DMS79 (cell line): ENCODE data around the gene PRKCA.

Source experiments
- DNase-seq: peaks from one replicate; lab custom pipeline; 2025; lab: John Stamatoyannopoulos, UW

Gene PRKCA

DNA sequence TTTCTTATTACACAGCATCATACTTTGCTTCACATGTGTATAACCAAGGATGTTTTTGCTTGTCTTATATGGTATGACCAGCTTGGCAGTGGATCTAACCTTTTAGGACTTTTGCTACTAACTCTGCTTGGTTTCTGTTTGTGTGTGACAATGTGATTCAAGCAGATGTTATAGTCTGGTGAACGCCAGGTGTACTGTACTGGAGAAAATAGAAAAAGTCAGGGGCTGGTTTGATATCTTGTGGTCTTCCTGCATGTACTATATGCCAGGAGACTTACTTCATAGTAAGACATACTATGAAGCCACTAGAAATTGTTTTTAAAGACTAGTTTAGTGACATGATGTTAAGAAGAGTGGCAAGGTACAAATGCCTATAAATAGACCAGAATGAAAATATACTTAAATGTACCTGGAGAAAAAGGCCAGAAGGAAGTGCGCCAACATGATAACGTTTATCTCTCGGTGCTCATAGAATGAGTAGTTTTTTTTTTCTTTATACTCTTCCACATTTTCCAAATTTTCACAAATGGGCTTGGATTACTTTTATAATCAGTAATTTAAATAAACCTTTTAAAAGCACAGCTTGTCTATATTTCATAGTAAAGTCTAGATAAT lies 112.3 kb downstream of the PRKCA start:
- DNase-seq = no peak

- DNase-seq = no peak
Observed at GRCh38 chr17:66415366-66416206, 113.2 kb downstream of the PRKCA start.

- no peak for DNase-seq
Observed at GRCh38 chr17:66416207-66416940, 114.0 kb downstream of the PRKCA start.

DNA sequence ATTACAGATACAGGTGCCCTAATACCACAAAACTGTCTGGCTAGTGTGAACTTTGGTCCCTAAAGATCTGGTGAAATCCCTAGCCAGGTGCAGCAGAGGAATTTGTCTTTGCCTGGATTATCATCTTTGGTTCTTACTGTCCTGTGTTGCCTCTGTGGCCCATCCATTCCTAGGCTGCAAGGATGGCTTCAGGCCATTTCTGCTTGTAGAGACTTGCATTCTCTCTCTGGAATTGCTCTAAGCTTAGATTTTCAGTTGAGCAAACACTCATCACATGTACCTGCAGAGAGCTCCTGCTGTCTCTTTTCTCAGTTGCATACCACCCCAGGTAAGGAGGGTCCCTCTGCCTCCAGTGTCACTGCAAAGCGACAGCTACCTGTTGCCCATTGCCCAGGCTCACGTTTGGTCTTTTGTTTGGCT lies 114.9 kb downstream of the PRKCA start:
- DNase-seq = no peak

- no peak for DNase-seq
Observed at GRCh38 chr17:66420961-66421371, 118.6 kb downstream of the PRKCA start.

- no peak for DNase-seq
Observed at GRCh38 chr17:66422186-66422585, 119.8 kb downstream of the PRKCA start.

DNA sequence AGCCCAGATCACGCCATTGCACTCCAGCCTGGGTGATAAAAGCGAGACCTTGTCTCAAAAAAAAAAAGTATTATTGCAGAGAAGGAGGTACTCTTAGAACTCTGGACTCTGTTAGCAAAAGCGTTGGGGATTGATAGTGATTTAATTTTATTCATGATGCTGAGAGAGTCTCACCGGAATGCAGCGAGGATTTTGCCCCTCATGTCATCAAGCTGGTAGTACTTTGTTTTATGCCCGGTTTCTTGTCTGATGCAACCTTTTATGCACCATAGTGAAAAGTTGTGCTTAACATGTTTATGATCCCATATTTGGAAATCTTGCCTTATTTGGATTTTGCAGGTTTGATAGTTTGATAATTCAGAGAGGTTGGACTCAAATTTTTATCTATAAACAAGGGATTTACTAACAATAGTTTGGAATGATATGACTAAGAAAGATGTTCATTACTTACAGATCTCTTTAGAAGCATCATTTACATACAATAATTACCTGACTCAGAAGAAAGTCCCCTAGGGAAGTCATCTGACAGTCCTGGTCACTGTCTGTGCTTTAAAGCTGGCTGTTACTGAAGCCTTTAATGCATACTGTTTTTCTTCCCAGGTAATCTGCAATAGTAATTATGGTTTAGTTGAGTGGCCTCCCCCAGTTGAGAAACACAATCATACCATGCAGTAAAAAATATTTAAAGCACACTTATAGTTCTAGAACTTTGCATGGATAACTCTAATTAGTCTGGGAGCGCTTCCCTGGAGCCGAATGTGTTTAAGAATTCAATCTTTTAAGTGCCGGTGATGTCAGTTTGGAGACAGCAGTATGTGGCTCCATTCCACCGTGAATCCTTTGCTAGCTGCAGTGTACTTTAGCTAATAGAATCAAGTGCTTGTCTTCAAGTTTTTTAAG lies 120.9 kb downstream of the PRKCA start:
- DNase-seq = peak; percentile 38

DNA sequence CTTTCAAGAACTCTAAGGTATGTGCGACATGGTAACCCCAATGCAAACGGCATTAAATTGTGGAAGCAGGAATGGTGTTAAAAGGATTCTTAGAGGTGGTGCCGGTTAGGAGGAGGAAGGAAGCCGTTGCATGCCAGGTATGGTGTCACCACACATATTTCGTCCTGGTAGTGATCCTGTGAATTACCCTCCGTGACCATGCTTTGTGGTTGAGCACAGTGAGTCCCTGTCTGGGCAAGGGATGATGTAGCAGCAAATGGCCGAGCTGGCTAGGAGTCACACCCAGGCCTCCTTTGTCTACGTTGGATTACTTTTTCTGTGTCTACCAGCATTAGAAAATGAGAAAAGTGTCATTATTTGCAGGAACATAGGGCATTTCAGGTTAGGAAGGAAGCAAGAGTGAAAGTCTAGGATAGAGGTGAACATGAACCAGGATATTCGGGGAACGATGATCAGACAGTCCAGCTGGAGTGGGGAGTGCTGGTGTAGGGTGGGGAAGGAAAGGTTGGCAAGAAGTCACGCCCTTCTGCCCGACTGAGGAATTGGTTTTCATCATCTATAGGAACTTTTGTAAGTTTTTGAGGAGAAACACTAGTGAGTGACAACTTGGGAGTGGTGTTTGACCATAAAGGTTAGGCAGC lies 123.5 kb downstream of the PRKCA start:
- DNase-seq = no peak

- no peak for DNase-seq
Observed at GRCh38 chr17:66426397-66427033, 124.1 kb downstream of the PRKCA start.

DNA sequence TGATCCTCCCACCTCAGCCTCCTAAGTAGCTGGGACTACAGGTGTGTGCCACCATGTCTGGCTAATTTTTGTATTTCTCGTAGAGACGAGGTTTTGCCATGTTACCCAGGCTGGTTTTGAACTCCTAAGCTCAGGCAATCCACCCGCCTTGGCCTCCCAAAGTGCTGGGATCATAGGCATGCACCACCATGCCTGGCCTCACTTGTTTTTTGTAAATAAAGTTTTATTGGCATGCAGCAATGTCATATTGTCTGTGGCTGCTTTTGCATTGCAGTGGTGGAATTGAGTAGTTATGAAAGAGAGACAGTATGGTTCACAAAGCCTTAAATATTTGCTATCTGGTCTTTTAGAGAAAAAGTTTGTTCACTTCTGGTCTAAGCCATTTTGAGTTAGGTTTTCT lies 124.7 kb downstream of the PRKCA start:
- DNase-seq = no peak

DNA sequence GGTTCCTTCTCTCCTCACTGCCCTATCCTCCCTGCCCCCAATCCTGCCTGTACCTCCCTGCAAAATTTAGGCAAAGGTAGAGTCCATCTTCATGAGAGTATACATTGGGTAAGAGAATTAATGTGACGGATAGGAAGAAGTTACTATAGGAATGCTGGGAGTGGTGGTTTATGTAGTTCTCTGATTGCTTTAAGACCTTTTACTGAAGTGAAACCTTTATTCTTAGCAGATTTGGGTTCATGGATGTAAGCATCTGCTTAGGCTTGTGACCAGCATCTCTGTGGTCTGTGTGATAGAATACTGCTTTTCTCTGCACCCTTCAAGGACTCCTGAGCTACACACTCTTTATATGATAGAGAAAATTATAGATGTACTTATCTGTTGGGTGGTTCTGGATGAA lies 127.3 kb downstream of the PRKCA start:
- DNase-seq = no peak

DNA sequence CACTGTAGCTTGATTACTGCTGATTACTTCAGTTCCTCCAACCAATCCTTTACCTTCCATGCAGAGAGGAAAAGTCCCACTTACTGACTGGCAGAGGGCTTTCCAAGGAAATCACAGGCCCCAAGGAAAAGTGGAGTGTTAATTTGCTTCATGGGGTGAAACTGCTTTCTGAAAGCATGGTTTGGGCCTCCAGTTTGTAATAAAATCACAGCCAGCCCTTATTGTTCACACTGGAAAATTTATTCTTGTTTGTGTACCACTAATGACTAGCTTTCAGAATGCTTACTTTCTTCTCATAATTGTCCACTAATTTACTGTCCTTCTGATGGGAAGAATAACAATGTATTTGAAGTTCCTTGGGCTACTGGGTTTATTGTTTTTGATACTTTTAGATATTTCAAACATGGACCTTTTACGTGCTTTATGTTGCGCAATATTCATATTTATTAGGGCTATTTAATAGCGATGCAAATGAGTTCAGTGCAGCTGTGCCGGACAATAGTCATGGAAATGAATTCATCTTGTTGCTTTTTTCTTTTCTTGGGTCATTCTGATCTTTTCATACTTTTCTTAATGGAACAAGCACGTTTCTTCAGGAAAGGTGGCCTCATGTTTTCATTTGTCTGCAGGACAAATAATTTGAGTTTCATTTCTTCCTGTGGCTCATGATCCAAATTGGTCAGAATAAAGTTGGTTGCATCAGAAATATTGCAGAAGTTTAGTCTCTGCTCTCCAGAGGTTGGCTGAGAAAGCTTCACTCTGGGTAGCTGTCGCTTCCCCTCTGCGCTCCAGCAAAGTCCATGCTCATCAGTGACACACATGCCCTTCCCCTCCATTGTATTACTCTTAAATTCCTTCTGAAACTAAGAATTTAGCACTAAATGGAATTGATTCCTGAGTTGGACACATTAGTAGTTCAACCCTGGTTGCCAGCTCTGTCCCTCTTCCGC lies 128.7 kb downstream of the PRKCA start:
- no peak for DNase-seq

- no peak for DNase-seq
Observed at GRCh38 chr17:66431910-66432309, 129.5 kb downstream of the PRKCA start.

GRCh38 chr17:66432411-66432957 lies 130.1 kb downstream of the PRKCA start:
- DNase-seq = no peak

DNA sequence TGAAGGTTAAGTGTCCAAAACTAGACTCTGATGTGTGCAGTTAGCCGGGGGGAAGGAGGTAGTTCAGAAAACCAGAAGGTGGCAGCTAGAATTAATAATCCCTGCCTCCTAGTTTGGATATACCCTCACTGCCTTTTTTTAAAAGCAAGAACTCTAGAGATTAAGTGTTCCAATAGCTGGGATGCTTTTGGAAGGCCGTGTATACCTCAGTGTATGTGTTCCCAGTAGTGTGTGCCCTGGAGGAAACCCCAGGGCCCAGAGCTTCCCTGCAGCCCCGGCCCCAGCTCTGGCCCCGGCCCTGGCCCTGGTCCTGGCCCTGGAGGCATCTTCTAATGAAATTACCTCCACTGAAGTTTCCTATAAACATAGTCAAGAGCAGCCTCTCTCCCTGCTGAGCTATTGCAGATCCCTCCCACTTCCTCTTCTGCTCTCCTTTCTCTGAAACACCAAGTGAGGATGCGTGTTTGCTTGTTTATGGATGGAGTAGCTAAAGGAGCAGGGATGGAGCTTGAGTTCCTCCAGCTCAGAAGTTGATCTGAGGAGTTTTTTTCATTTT lies 130.7 kb downstream of the PRKCA start:
- DNase-seq = no peak

GRCh38 chr17:66435182-66435581 lies 132.8 kb downstream of the PRKCA start:
- DNase-seq = no peak

DNA sequence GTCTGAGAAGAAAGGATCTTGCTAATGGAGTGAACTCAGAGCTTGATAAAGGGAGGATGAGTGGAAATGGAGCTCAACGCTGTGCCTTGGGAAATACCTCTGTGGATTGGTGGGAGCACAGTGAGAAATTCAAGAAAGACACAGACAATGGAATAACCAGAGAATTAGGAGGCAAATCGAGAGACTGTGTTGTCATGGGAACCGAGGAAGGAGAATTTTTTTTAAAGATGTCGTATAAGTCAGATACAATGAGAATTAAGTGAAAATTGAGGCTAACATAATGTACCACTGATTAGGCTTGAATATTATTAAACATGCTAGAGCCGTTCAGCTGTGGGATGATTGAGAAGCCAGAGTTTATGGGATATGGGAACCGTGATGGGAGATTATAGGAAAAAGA lies 134.2 kb downstream of the PRKCA start:
- no peak for DNase-seq

DNA sequence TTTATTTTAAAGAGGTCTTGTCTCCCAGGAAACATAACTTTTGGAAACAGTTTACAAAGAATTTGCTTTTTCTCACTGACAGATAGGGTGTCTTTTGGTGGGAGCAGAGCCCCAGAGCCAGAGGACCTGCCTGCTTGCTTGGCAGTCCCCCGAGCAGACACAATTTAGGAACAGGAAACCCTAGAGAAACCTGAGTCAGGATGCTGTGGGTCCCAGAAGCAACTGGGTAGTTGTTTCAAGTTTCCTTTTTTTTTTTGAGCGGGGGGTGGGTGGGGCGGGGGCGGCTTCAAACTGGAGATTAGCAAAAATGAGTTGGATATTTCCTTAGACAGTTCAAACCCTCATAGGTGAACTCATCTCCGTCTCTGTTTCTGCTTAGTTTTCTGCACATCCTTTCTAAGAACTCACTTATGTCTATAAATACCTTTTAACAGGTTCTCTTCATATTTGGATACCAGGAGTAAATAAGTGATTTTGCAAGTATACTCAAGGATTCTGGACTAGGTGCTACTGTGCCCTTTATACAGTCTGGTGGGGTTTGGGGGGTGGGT lies 135.1 kb downstream of the PRKCA start:
- DNase-seq = no peak

GRCh38 chr17:66438101-66438500 lies 135.7 kb downstream of the PRKCA start:
- DNase-seq = no peak
